Osteocyte (in vitro differentiated cells): ENCODE results near the gene SMIM22. TPM values are rescaled to one million over a fixed set of nuclear protein-coding genes. Genes with fewer than 3 reads are reported as not detected.

Experiments used
- DNase-seq: peaks from one replicate; pipeline ENCODE4 v3.0.0; 2021; ENCODE audit warnings: mixed read lengths; ENCODE audit not compliant: unreplicated experiment; ENCODE audit errors: extremely low spot score
- H3K27ac Mint-ChIP-seq: one replicate; pipeline ENCODE4 v1.8.0; 2021; ENCODE audit warnings: mild to moderate bottlenecking, mixed read lengths; ENCODE audit not compliant: unreplicated experiment
- H3K27me3 Mint-ChIP-seq: one replicate; pipeline ENCODE4 v1.8.0; 2021; ENCODE audit warnings: mixed read lengths; ENCODE audit not compliant: unreplicated experiment
- H3K36me3 Mint-ChIP-seq: one replicate; pipeline ENCODE4 v1.8.0; 2021; ENCODE audit warnings: mixed read lengths; ENCODE audit not compliant: unreplicated experiment
- H3K4me1 Mint-ChIP-seq: one replicate; pipeline ENCODE4 v1.8.0; 2021; ENCODE audit warnings: mixed read lengths; ENCODE audit not compliant: unreplicated experiment
- H3K4me3 Mint-ChIP-seq: one replicate; pipeline ENCODE4 v1.8.0; 2021; ENCODE audit warnings: mild to moderate bottlenecking, moderate library complexity, mixed read lengths; ENCODE audit not compliant: unreplicated experiment
- H3K9me3 Mint-ChIP-seq: one replicate; pipeline ENCODE4 v1.8.0; 2021; ENCODE audit warnings: mixed read lengths; ENCODE audit not compliant: unreplicated experiment
- CTCF ChIP-seq: fragments of 200-600 bp; sonication (generic); IDR thresholded peaks from 2 replicates; pipeline ENCODE4 v1.5.0; 2021; ENCODE audit warnings: antibody characterized with exemption, mild to moderate bottlenecking, moderate library complexity
- total RNA-seq: library from RNA; stranded (reverse); gene quantifications from 2 replicates; pipeline ENCODE4 v1.2.1, GENCODE V29; 2021

Gene SMIM22
- total RNA-seq, 1 donor from 2014 or later, result not detected

- H3K4me3 Mint-ChIP-seq, result no peak overlapping the region
- H3K27ac Mint-ChIP-seq, result no peak overlapping the region
- no peak for TF ChIP-seq CTCF
- H3K36me3 Mint-ChIP-seq, result peaks cover 34% of the 10 kb centered on the region
- H3K27me3 Mint-ChIP-seq, result no peaks in the 10 kb centered on the region
- no peaks in the 10 kb centered on the region for H3K4me1 Mint-ChIP-seq
- no peak for DNase-seq
- no peaks in the 10 kb centered on the region for H3K9me3 Mint-ChIP-seq
These were observed 18.3 kb downstream of the SMIM22 start for GRCh38 chr16:4813251-4814003.

GRCh38 chr16:4814046-4814445 is 18.9 kb downstream of the SMIM22 start:
- Mint-ChIP-seq H3K27me3 (no peaks in the 10 kb centered on the region), H3K9me3 (no peaks in the 10 kb centered on the region), H3K4me3 (no peak overlapping the region), H3K36me3 (peaks cover 39% of the 10 kb centered on the region), H3K27ac (no peak overlapping the region), H3K4me1 (no peaks in the 10 kb centered on the region)
- no peak for DNase-seq
- TF ChIP-seq CTCF, result no peak

- no peak overlapping the region for H3K27ac Mint-ChIP-seq
- no peak for TF ChIP-seq CTCF
- no peak for DNase-seq
- no peaks in the 10 kb centered on the region for H3K27me3 Mint-ChIP-seq
- no peaks in the 10 kb centered on the region for H3K4me1 Mint-ChIP-seq
- no peaks in the 10 kb centered on the region for H3K9me3 Mint-ChIP-seq
- no peak overlapping the region for H3K4me3 Mint-ChIP-seq
- peaks cover 41% of the 10 kb centered on the region for H3K36me3 Mint-ChIP-seq
These were observed 19.5 kb downstream of the SMIM22 start for GRCh38 chr16:4814542-4815173.

GRCh38 chr16:4820652-4821051 is 25.5 kb downstream of the SMIM22 start:
- TF ChIP-seq CTCF, result no peak
- no peak overlapping the region for H3K27ac Mint-ChIP-seq
- H3K4me3 Mint-ChIP-seq, result no peak overlapping the region
- peaks cover 44% of the 10 kb centered on the region for H3K36me3 Mint-ChIP-seq
- H3K4me1 Mint-ChIP-seq, result no peaks in the 10 kb centered on the region
- H3K27me3 Mint-ChIP-seq, result no peaks in the 10 kb centered on the region
- H3K9me3 Mint-ChIP-seq, result no peaks in the 10 kb centered on the region
- no peak for DNase-seq

GRCh38 chr16:4825196-4825595 is 30.0 kb downstream of the SMIM22 start:
- H3K27ac Mint-ChIP-seq, result no peak overlapping the region
- no peak overlapping the region for H3K4me3 Mint-ChIP-seq
- no peaks in the 10 kb centered on the region for H3K27me3 Mint-ChIP-seq
- no peaks in the 10 kb centered on the region for H3K9me3 Mint-ChIP-seq
- no peaks in the 10 kb centered on the region for H3K4me1 Mint-ChIP-seq
- no peak for DNase-seq
- peaks cover 53% of the 10 kb centered on the region for H3K36me3 Mint-ChIP-seq
- TF ChIP-seq CTCF, result no peak
